SU-DHL-6 (cell line): ENCODE data around the gene S100A16.

Source experiments
- H2AFZ ChIP-seq: fragments of 200-600 bp; sonication (generic); 2 replicates; pipeline ENCODE4 v1.6.1; 2014; ENCODE audit warnings: low read depth, mild to moderate bottlenecking, moderate library complexity, mixed read lengths, antibody characterized with exemption, low read length; ENCODE audit not compliant: severe bottlenecking
- H3F3A ChIP-seq: fragments of 200-600 bp; shearing (Covaris generic); 2 replicates; pipeline ENCODE4 v1.6.0; 2016; ENCODE audit warnings: antibody characterized with exemption, mild to moderate bottlenecking; ENCODE audit not compliant: insufficient read depth
- H3K27ac ChIP-seq: fragments of 200-600 bp; sonication (generic); 2 replicates; pipeline ENCODE4 v1.5.1; 2016; ENCODE audit warnings: low read depth, mild to moderate bottlenecking, low read length, moderate library complexity, mixed read lengths
- H3K27me3 ChIP-seq: fragments of 200-600 bp; sonication (generic), shearing (Covaris generic); 2 replicates; pipeline ENCODE4 v1.6.0; 2014; ENCODE audit warnings: mild to moderate bottlenecking, low read length
- H3K36me3 ChIP-seq: fragments of 200-600 bp; sonication (generic); 2 replicates; pipeline ENCODE4 v1.6.1; 2014; ENCODE audit warnings: mild to moderate bottlenecking, low read length, mixed read lengths
- H3K4me2 ChIP-seq: fragments of 300-600, 200-600 bp; shearing (Covaris generic), sonication (generic); 2 replicates; pipeline ENCODE4 v1.6.0; 2014; ENCODE audit warnings: low read length, low read depth, mild to moderate bottlenecking; ENCODE audit not compliant: poor library complexity, severe bottlenecking
- H3K4me3 ChIP-seq: fragments of 200-600 bp; sonication (generic); 2 replicates; pipeline ENCODE4 v1.5.1; 2014; ENCODE audit warnings: antibody characterized with exemption, low read length, mild to moderate bottlenecking, mixed read lengths; ENCODE audit not compliant: insufficient read depth, poor library complexity, severe bottlenecking
- H3K79me2 ChIP-seq: fragments of 200-600 bp; sonication (generic); 2 replicates; pipeline ENCODE4 v1.6.1; 2014; ENCODE audit warnings: mild to moderate bottlenecking, low read length, moderate library complexity; ENCODE audit not compliant: insufficient read depth
- H3K9ac ChIP-seq: fragments of 200-600 bp; sonication (generic); 2 replicates; pipeline ENCODE4 v1.7.0; 2014; ENCODE audit warnings: mild to moderate bottlenecking, low read length
- H3K9me2 ChIP-seq: fragments of 200-600 bp; sonication (generic); replicated peaks from 2 replicates; pipeline ENCODE4 v1.6.1; 2014; ENCODE audit warnings: low read length; ENCODE audit not compliant: insufficient read depth
- H3K9me3 ChIP-seq: fragments of 200-600 bp; sonication (generic); 2 replicates; pipeline ENCODE4 v1.6.1; 2014; ENCODE audit warnings: low read length, mixed read lengths; ENCODE audit not compliant: insufficient read depth
- H4K20me1 ChIP-seq: fragments of 200-600 bp; sonication (generic); 2 replicates; pipeline ENCODE4 v1.6.1; 2014; ENCODE audit warnings: low read depth, mild to moderate bottlenecking, antibody characterized with exemption, low read length, moderate library complexity, mixed read lengths
- CTCF ChIP-seq: fragments of 200-600 bp; sonication (generic); IDR thresholded peaks from one replicate; pipeline ENCODE4 v1.5.1; 2017; ENCODE audit warnings: antibody characterized with exemption, mild to moderate bottlenecking, low read length, moderate library complexity; ENCODE audit not compliant: insufficient read depth, poor library complexity, severe bottlenecking
- EZH2phosphoT487 ChIP-seq: fragments of 200-600 bp; sonication (generic), shearing (Covaris generic); conservative IDR thresholded peaks from 2 replicates; pipeline ENCODE4 v1.6.1; 2018; ENCODE audit warnings: mild to moderate bottlenecking, antibody characterized with exemption, low read length, moderate library complexity, mixed read lengths

The S100A16 gene

GRCh38 chr1:153647346-153647714, 34.4 kb upstream of the S100A16 start:
- TF ChIP-seq CTCF (no peak), EZH2phosphoT487 (no peak)
- Histone ChIP-seq H3K79me2 (no peaks in the 10 kb centered on the region), H3K27ac (no peak overlapping the region), H3K9me3 (no peaks in the 10 kb centered on the region), H3K27me3 (no peaks in the 10 kb centered on the region), H4K20me1 (no peaks in the 10 kb centered on the region), H3K4me2 (no peak overlapping the region), H3K4me3 (no peak overlapping the region), H3F3A (peaks cover 14% of the 10 kb centered on the region; the same call in 1 of the 2 replicates), H3K9ac (no peak overlapping the region), H3K36me3 (peaks cover 28% of the 10 kb centered on the region; the same call in 1 of the 2 replicates), H3K9me2 (no peaks in the 10 kb centered on the region), H2AFZ (no peak overlapping the region)

GRCh38 chr1:153646672-153647345, 33.9 kb upstream of the S100A16 start:
- no peak overlapping the region for H3K4me2 ChIP-seq
- H3K27ac ChIP-seq: no peak overlapping the region
- no peaks in the 10 kb centered on the region for H4K20me1 ChIP-seq
- no peaks in the 10 kb centered on the region for H3K9me3 ChIP-seq
- peaks cover 33% of the 10 kb centered on the region; the same call in 1 of the 2 replicates for H3K36me3 ChIP-seq
- no peak overlapping the region for H3K4me3 ChIP-seq
- no peak for TF ChIP-seq EZH2phosphoT487
- TF ChIP-seq CTCF: no peak
- H3K27me3 ChIP-seq: no peaks in the 10 kb centered on the region
- H2AFZ ChIP-seq: no peak overlapping the region
- no peaks in the 10 kb centered on the region for H3K79me2 ChIP-seq
- no peaks in the 10 kb centered on the region for H3K9me2 ChIP-seq
- peaks cover 14% of the 10 kb centered on the region; the same call in 1 of the 2 replicates for H3F3A ChIP-seq
- no peak overlapping the region for H3K9ac ChIP-seq

GRCh38 chr1:153643816-153644215, 30.9 kb upstream of the S100A16 start:
- H3K9me2 ChIP-seq: no peaks in the 10 kb centered on the region
- no peak for TF ChIP-seq CTCF
- no peak for TF ChIP-seq EZH2phosphoT487
- H3K9me3 ChIP-seq: no peaks in the 10 kb centered on the region
- peaks cover 46% of the 10 kb centered on the region; the same call in 1 of the 2 replicates for H3K36me3 ChIP-seq
- H3K4me2 ChIP-seq: no peak overlapping the region
- peaks cover 14% of the 10 kb centered on the region; the same call in 1 of the 2 replicates for H3F3A ChIP-seq
- no peak overlapping the region for H3K9ac ChIP-seq
- H3K27ac ChIP-seq: no peak overlapping the region
- H2AFZ ChIP-seq: no peak overlapping the region
- no peak overlapping the region for H3K4me3 ChIP-seq
- H3K27me3 ChIP-seq: no peaks in the 10 kb centered on the region
- H3K79me2 ChIP-seq: no peaks in the 10 kb centered on the region
- H4K20me1 ChIP-seq: no peaks in the 10 kb centered on the region
